ENCODE measurements around the gene ZNHIT2.
A peak's percentile ranks its signal among the peaks of the same experiment; 100 is the strongest.
"Not testable (repeated sequence)": the region's sequence is repeated elsewhere in the genome, so short reads cannot be mapped to it uniquely, and the experiment has no call there.

Gene ZNHIT2

GRCh38 chr11:65125197-65126056 is 7.9 kb upstream of the ZNHIT2 start:
- Histone ChIP-seq H3K4me1 (ENCODE audit: control insufficient read depth, insufficient read depth, low read length) (no peaks in the 10 kb centered on the region), H3K36me3 (ENCODE audit: control insufficient read depth, insufficient read depth, low read length) (peaks cover 58% of the 10 kb centered on the region), H3K27me3 (ENCODE audit: control insufficient read depth, insufficient read depth, low read length) (no peaks in the 10 kb centered on the region), H3K9ac (ENCODE audit: low read depth, low read length) (no peak overlapping the region), H3K4me3 (ENCODE audit: low read depth, low read length) (no peak overlapping the region), H3K9me3 (ENCODE audit: control insufficient read depth, insufficient read depth, low read length) (no peaks in the 10 kb centered on the region)

GRCh38 chr11:65124480-65125196 is 7.1 kb upstream of the ZNHIT2 start:
- H3K4me1 ChIP-seq (ENCODE audit: control insufficient read depth, insufficient read depth, low read length), result no peaks in the 10 kb centered on the region
- H3K27me3 ChIP-seq (ENCODE audit: control insufficient read depth, insufficient read depth, low read length), result no peaks in the 10 kb centered on the region
- H3K4me3 ChIP-seq (ENCODE audit: low read depth, low read length), result no peak overlapping the region
- peaks cover 58% of the 10 kb centered on the region for H3K36me3 ChIP-seq (ENCODE audit: control insufficient read depth, insufficient read depth, low read length)
- H3K9me3 ChIP-seq (ENCODE audit: control insufficient read depth, insufficient read depth, low read length), result no peaks in the 10 kb centered on the region
- no peak overlapping the region for H3K9ac ChIP-seq (ENCODE audit: low read depth, low read length)

- H3K4me3 ChIP-seq (ENCODE audit: low read depth, low read length), result peak within 1 kb of the TSS; percentile 100
- H3K9me3 ChIP-seq (ENCODE audit: control insufficient read depth, insufficient read depth, low read length), result no peaks in the 10 kb centered on the region
- no peaks in the 10 kb centered on the region for H3K4me1 ChIP-seq (ENCODE audit: control insufficient read depth, insufficient read depth, low read length)
- H3K9ac ChIP-seq (ENCODE audit: low read depth, low read length), result peak within 1 kb of the TSS; percentile 98
- H3K27me3 ChIP-seq (ENCODE audit: control insufficient read depth, insufficient read depth, low read length), result no peaks in the 10 kb centered on the region
- H3K36me3 ChIP-seq (ENCODE audit: control insufficient read depth, insufficient read depth, low read length), result peaks cover 49% of the 10 kb centered on the region
Measured at GRCh38 chr11:65121865-65122696, 4.6 kb upstream of the ZNHIT2 start, which contains the start of the genes FAU and MRPL49. Gene FAU, minus strand, starts transcription at chr11:65122134. Its CDS starts 321 bp downstream, at chr11:65121813. Gene MRPL49, plus strand, starts transcription at chr11:65122321. Its CDS starts 26 bp downstream, at chr11:65122347.

- Histone ChIP-seq H3K9ac (ENCODE audit: low read depth, low read length) (peak overlapping the region; percentile 98), H3K27me3 (ENCODE audit: control insufficient read depth, insufficient read depth, low read length) (no peaks in the 10 kb centered on the region), H3K36me3 (ENCODE audit: control insufficient read depth, insufficient read depth, low read length) (peaks cover 44% of the 10 kb centered on the region), H3K4me3 (ENCODE audit: low read depth, low read length) (peak overlapping the region; percentile 100), H3K9me3 (ENCODE audit: control insufficient read depth, insufficient read depth, low read length) (no peaks in the 10 kb centered on the region), H3K4me1 (ENCODE audit: control insufficient read depth, insufficient read depth, low read length) (no peaks in the 10 kb centered on the region)
Measured at GRCh38 chr11:65121447-65121864, 4.0 kb upstream of the ZNHIT2 start.

- H3K4me1 ChIP-seq (ENCODE audit: control insufficient read depth, insufficient read depth, low read length), result no peaks in the 10 kb centered on the region
- peaks cover 43% of the 10 kb centered on the region for H3K36me3 ChIP-seq (ENCODE audit: control insufficient read depth, insufficient read depth, low read length)
- H3K9me3 ChIP-seq (ENCODE audit: control insufficient read depth, insufficient read depth, low read length), result no peaks in the 10 kb centered on the region
Measured at GRCh38 chr11:65120831-65121230, 3.3 kb upstream of the ZNHIT2 start.

GRCh38 chr11:65119670-65119995 is 2.1 kb upstream of the ZNHIT2 start:
- no peaks in the 10 kb centered on the region for H3K9me3 ChIP-seq (ENCODE audit: control insufficient read depth, insufficient read depth, low read length)
- no peaks in the 10 kb centered on the region for H3K27me3 ChIP-seq (ENCODE audit: control insufficient read depth, insufficient read depth, low read length)
- no peak overlapping the region for H3K4me3 ChIP-seq (ENCODE audit: low read depth, low read length)
- H3K36me3 ChIP-seq (ENCODE audit: control insufficient read depth, insufficient read depth, low read length), result peaks cover 39% of the 10 kb centered on the region
- no peaks in the 10 kb centered on the region for H3K4me1 ChIP-seq (ENCODE audit: control insufficient read depth, insufficient read depth, low read length)
- no peak overlapping the region for H3K9ac ChIP-seq (ENCODE audit: low read depth, low read length)

More at GRCh38 chr11:65120831-65121230, 3.3 kb upstream of the ZNHIT2 start:
- Histone ChIP-seq H3K27me3 (ENCODE audit: control insufficient read depth, insufficient read depth, low read length) (no peaks in the 10 kb centered on the region), H3K9ac (ENCODE audit: low read depth, low read length) (no peak overlapping the region), H3K4me3 (ENCODE audit: low read depth, low read length) (peak overlapping the region; percentile 100)

- not testable (repeated sequence) for H3K4me3 ChIP-seq (ENCODE audit: low read depth, low read length); H3K9ac ChIP-seq (ENCODE audit: low read depth, low read length); H3K4me1 ChIP-seq (ENCODE audit: control insufficient read depth, insufficient read depth, low read length); H3K9me3 ChIP-seq (ENCODE audit: control insufficient read depth, insufficient read depth, low read length); H3K27me3 ChIP-seq (ENCODE audit: control insufficient read depth, insufficient read depth, low read length)
- peaks cover 38% of the 10 kb centered on the region for H3K36me3 ChIP-seq (ENCODE audit: control insufficient read depth, insufficient read depth, low read length)
Measured at GRCh38 chr11:65118891-65119669, 1.6 kb upstream of the ZNHIT2 start.

- no peak overlapping the region for H3K4me3 ChIP-seq (ENCODE audit: low read depth, low read length)
- peaks cover 38% of the 10 kb centered on the region for H3K36me3 ChIP-seq (ENCODE audit: control insufficient read depth, insufficient read depth, low read length)
- no peaks in the 10 kb centered on the region for H3K9me3 ChIP-seq (ENCODE audit: control insufficient read depth, insufficient read depth, low read length)
- H3K4me1 ChIP-seq (ENCODE audit: control insufficient read depth, insufficient read depth, low read length), result peaks cover 3% of the 10 kb centered on the region
- no peaks in the 10 kb centered on the region for H3K27me3 ChIP-seq (ENCODE audit: control insufficient read depth, insufficient read depth, low read length)
- no peak overlapping the region for H3K9ac ChIP-seq (ENCODE audit: low read depth, low read length)
Measured at GRCh38 chr11:65118097-65118837, 766 bp upstream of the ZNHIT2 start.

- Histone ChIP-seq H3K9ac (ENCODE audit: low read depth, low read length) (peak overlapping the region; percentile 81), H3K27me3 (ENCODE audit: control insufficient read depth, insufficient read depth, low read length) (no peaks in the 10 kb centered on the region), H3K9me3 (ENCODE audit: control insufficient read depth, insufficient read depth, low read length) (no peaks in the 10 kb centered on the region), H3K4me3 (ENCODE audit: low read depth, low read length) (peak overlapping the region; percentile 88), H3K4me1 (ENCODE audit: control insufficient read depth, insufficient read depth, low read length) (peaks cover 3% of the 10 kb centered on the region), H3K36me3 (ENCODE audit: control insufficient read depth, insufficient read depth, low read length) (peaks cover 38% of the 10 kb centered on the region)
Measured at GRCh38 chr11:65116370-65117205, 913 bp downstream of the ZNHIT2 start.

Measured in iPS-15b (cell line).